Esophagus muscularis mucosa (tissue), 4 donors: Measurements from ENCODE around the gene ANGPTL5.

Experiments
- CTCF ChIP-seq, 3 experiments: fragments of 200-600 bp in 2 of 3; fragments of 450-650 bp in 1 of 3; sonication (generic) in 2 of 3; IDR thresholded peaks; one replicate each; pipeline ENCODE4 v1.5.1; 2017 to 2019; ENCODE audit warnings: antibody characterized with exemption in 3 of 3, mild to moderate bottlenecking in 2 of 3, moderate library complexity in 1 of 3
- EP300 ChIP-seq: sonication (generic); formaldehyde crosslinking; IDR thresholded peaks from one replicate; pipeline ENCODE4 v1.6.1; 2017; ENCODE audit warnings: antibody characterized with exemption
- POLR2A ChIP-seq: fragments of 450-650 bp; IDR thresholded peaks from one replicate; pipeline ENCODE4 v1.6.1; 2017; ENCODE audit warnings: antibody characterized with exemption, moderate library complexity, mild to moderate bottlenecking, low read depth
- POLR2AphosphoS5 ChIP-seq, 2 donors: sonication (generic); formaldehyde crosslinking; IDR thresholded peaks; one replicate each; pipeline ENCODE4 v1.6.1; 2017; ENCODE audit warnings: antibody characterized with exemption in 2 of 2

GRCh38 chr11:101914341-101914737 is 2.0 kb downstream of the ANGPTL5 start:
- TF ChIP-seq EP300 (no peak), CTCF (IDR thresholded peaks at IDR 0.05) (no peak), POLR2AphosphoS5 (IDR thresholded peaks at IDR 0.05) (no peak), POLR2A (no peak)
